Colonic mucosa (tissue), 4 donors: ENCODE data around the gene COX8A. TPM values are rescaled to one million over a fixed set of nuclear protein-coding genes. Genes with fewer than 3 reads are reported as not detected.
"Not testable (repeated sequence)": the region's sequence is repeated elsewhere in the genome, so short reads cannot be mapped to it uniquely, and the experiment has no call there.

Experiments
- DNase-seq: peaks from one replicate; pipeline ENCODE4 v3.0.0-alpha.2; 2020
- H3K27ac ChIP-seq: fragments of 200-600 bp; one replicate; pipeline ENCODE4 v1.8.0; 2021
- H3K27me3 ChIP-seq: fragments of 200-600 bp; one replicate; pipeline ENCODE4 v1.8.0; 2021
- H3K36me3 ChIP-seq: fragments of 200-600 bp; one replicate; pipeline ENCODE4 v1.8.0; 2021
- H3K4me1 ChIP-seq: fragments of 200-600 bp; one replicate; pipeline ENCODE4 v1.8.0; 2021; ENCODE audit warnings: mild to moderate bottlenecking
- H3K4me3 ChIP-seq: fragments of 200-600 bp; one replicate; pipeline ENCODE4 v1.8.0; 2021
- H3K9ac ChIP-seq, 2 donors: one replicate each; pipeline ENCODE4 v1.7.0; 2013; ENCODE audit warnings: control low read depth in 2 of 2, low read depth in 2 of 2, low read length in 2 of 2
- H3K9me3 ChIP-seq: fragments of 200-600 bp; one replicate; pipeline ENCODE4 v1.8.0; 2021
- intact Hi-C: fragments of 100-400 bp; cut with DNase I; formaldehyde crosslinking; loops from one replicate; pipeline ENCODE4 v1.14.1; 2022
- total RNA-seq, 2 donors: library from RNA; stranded (reverse); fragmentation: NEBNext Ultra II Directional in 1 of 2; extraction: Animal tissue kit (Norgen Biotek cat#: 25700) in 1 of 2; gene quantifications; one replicate each; pipeline ENCODE4 v1.2.1, GENCODE V29; 2021
- TF ChIP-seq, protein P1 (sequence below): fragments of 200-600 bp; IDR thresholded peaks from one replicate; pipeline ENCODE4 v1.8.0; 2022; ENCODE audit warnings: antibody characterized with exemption, mild to moderate bottlenecking
- donor health status: healthy.
- donor health status: DM: no; HTN: no; CAD: no.
- donor health status: DM: no; HTN: no; CAD: no.

The COX8A gene
- total RNA-seq, 2 donors from 2014 or later = 647 to 875 TPM

- Histone ChIP-seq H3K36me3 (no peaks in the 10 kb centered on the region), H3K27me3 (no peaks in the 10 kb centered on the region), H3K4me1 (no peaks in the 10 kb centered on the region), H3K9me3 (no peaks in the 10 kb centered on the region), H3K9ac (no peak overlapping the region), H3K4me3 (no peak overlapping the region), H3K27ac (no peak overlapping the region)
- DNase-seq = no peak
- intact Hi-C loops = no loop called here
- TF ChIP-seq, protein P1, sequence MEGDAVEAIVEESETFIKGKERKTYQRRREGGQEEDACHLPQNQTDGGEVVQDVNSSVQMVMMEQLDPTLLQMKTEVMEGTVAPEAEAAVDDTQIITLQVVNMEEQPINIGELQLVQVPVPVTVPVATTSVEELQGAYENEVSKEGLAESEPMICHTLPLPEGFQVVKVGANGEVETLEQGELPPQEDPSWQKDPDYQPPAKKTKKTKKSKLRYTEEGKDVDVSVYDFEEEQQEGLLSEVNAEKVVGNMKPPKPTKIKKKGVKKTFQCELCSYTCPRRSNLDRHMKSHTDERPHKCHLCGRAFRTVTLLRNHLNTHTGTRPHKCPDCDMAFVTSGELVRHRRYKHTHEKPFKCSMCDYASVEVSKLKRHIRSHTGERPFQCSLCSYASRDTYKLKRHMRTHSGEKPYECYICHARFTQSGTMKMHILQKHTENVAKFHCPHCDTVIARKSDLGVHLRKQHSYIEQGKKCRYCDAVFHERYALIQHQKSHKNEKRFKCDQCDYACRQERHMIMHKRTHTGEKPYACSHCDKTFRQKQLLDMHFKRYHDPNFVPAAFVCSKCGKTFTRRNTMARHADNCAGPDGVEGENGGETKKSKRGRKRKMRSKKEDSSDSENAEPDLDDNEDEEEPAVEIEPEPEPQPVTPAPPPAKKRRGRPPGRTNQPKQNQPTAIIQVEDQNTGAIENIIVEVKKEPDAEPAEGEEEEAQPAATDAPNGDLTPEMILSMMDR = no peak
These were observed 16.4 kb upstream of the COX8A start for GRCh38 chr11:63958008-63958407.

DNA sequence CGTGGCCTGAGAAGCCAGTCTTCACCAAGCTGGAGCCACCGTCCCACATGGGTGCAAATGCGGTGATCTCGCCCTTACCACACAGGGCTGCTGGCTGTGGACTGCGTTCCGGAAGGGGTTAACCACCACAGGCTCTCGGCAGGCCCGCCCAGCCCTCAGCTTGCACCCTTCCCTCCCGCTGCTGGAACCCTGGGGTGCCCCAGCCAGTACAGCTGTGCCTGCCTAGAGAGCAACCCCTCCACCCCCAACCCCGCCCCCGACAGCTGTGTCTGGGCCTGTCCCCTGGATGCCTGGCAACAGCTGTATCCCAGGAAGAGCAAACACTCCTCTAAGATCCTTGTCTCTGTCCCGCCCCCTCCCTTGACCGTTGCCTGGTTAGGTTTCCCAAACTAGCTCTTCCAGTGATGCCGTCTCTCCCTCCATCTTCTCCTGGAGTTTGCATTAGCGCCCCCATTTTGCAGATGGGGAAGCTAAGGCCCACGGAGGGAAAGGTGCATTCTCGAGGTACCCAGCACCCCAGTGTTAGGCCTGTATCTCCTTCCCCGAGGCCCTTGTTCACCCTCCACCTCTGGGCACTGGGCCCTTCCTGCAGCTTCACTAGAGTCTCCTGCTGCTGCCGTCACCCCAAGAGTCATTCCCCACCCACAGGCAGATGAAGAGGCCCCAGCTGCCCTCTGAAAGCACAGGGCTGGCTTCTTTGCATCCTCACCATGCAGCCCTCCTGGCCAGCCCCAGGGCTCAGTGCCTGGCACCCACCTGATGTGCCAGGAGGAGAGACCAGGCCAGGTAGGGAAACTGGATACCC, 12.6 kb upstream of the COX8A start:
- Histone ChIP-seq H3K4me1 (no peaks in the 10 kb centered on the region), H3K9ac (no peak overlapping the region), H3K27me3 (no peaks in the 10 kb centered on the region), H3K9me3 (no peaks in the 10 kb centered on the region), H3K4me3 (no peak overlapping the region), H3K27ac (no peak overlapping the region), H3K36me3 (no peaks in the 10 kb centered on the region)
- peak; percentile 38 for DNase-seq
- intact Hi-C loops = no loop called here
- TF ChIP-seq, protein P1 = no peak

- H3K27me3 ChIP-seq, H3K9ac ChIP-seq, H3K4me3 ChIP-seq, intact Hi-C loops, H3K9me3 ChIP-seq, H3K36me3 ChIP-seq, H3K27ac ChIP-seq, DNase-seq, H3K4me1 ChIP-seq: not testable (repeated sequence)
These were observed 10.5 kb upstream of the COX8A start for GRCh38 chr11:63963895-63964294.

DNA sequence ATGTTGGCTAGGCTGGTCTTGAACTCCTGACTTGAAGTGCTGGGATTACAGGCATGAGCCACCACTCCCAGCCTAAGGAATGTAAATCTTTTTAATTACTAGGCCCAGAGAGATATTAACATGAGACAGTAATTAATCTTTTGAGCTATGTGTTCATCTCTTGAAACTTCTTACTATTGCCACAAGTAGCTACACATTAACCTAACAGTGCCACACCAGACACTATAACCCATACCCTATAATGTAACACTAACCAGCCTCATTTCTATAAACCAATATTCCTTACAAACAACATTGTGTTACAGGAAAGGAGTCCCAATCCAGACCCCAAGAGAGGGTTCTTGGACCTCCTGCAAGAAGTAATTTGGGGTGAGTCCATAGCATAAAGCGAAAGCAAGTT, 8.0 kb upstream of the COX8A start:
- Histone ChIP-seq H3K9ac (no peak overlapping the region), H3K4me3 (no peak overlapping the region), H3K9me3 (no peaks in the 10 kb centered on the region), H3K4me1 (no peaks in the 10 kb centered on the region), H3K36me3 (no peaks in the 10 kb centered on the region), H3K27me3 (no peaks in the 10 kb centered on the region), H3K27ac (no peak overlapping the region)
- TF ChIP-seq, protein P1 = no peak
- intact Hi-C loops = no loop called here
- no peak for DNase-seq

GRCh38 chr11:63969461-63969860, 5.0 kb upstream of the COX8A start:
- intact Hi-C loops = no loop called here
- DNase-seq = no peak

DNA sequence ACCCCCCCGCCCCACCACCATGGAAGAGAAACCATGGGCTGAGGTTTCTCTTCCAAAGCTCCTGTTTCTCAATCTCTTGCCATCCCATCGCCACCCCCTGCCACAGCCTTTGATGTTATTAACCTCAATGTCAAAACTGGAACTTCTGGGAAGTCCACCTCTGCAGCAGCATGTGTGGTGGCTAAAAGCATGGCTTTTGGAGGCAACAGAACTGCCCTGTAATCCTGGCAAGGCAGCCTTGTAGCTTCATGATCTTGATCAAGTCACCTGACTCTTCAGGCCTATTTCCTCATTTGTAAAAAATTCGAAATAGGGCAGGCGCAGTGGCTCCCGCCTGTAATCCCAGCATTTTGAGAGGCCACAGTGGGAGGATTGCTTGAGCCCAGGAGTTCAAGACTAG, 3.5 kb upstream of the COX8A start:
- Histone ChIP-seq H3K27me3 (no peaks in the 10 kb centered on the region), H3K9ac (no peak overlapping the region), H3K27ac (no peak overlapping the region), H3K36me3 (no peaks in the 10 kb centered on the region), H3K4me1 (peaks cover 5% of the 10 kb centered on the region), H3K9me3 (no peaks in the 10 kb centered on the region), H3K4me3 (no peak overlapping the region)
- DNase-seq = no peak
- intact Hi-C loops = no loop called here
- TF ChIP-seq, protein P1 = no peak

More at GRCh38 chr11:63969461-63969860, 5.0 kb upstream of the COX8A start:
- no peaks in the 10 kb centered on the region for H3K4me1 ChIP-seq
- TF ChIP-seq, protein P1 = no peak
- H3K27me3 ChIP-seq = no peaks in the 10 kb centered on the region
- no peak overlapping the region for H3K27ac ChIP-seq
- no peaks in the 10 kb centered on the region for H3K9me3 ChIP-seq
- no peak overlapping the region for H3K4me3 ChIP-seq
- H3K36me3 ChIP-seq = no peaks in the 10 kb centered on the region
- H3K9ac ChIP-seq = no peak overlapping the region

GRCh38 chr11:63973912-63974258, 535 bp upstream of the COX8A start:
- DNase-seq, H3K4me3 ChIP-seq, H3K9ac ChIP-seq, H3K27me3 ChIP-seq, H3K27ac ChIP-seq, intact Hi-C loops, H3K9me3 ChIP-seq, H3K36me3 ChIP-seq: not testable (repeated sequence)
- peaks cover 10% of the 10 kb centered on the region for H3K4me1 ChIP-seq
